ENCODE results near the gene OR51S1.

GRCh38 chr11:4830909-4831308, 18.1 kb downstream of the OR51S1 start:
- TF ChIP-seq CTCF (IDR thresholded peaks at IDR 0.05; ENCODE audit: extremely low read depth in 1 of 2, insufficient read depth in 1 of 2, low read depth in 1 of 2, low read length in 2 of 2) (no peak), GATA2 (IDR thresholded peaks at IDR 0.05; ENCODE audit: insufficient read depth, insufficient read length, low read depth, low read length) (no peak), JUN (IDR thresholded peaks at IDR 0.05; ENCODE audit: borderline replicate concordance, insufficient read depth, insufficient read length, low read depth) (no peak), POLR2A (IDR thresholded peaks at IDR 0.05; ENCODE audit: low read depth, low read length) (no peak)

Measured in endothelial cell of umbilical vein (primary cell).